Type B pancreatic cell (in vitro differentiated cells): ENCODE data around the gene WDR1. TPM values are rescaled to one million over a fixed set of nuclear protein-coding genes. Genes with fewer than 3 reads are reported as not detected.

Experiments
- DNase-seq: peaks from one replicate; pipeline ENCODE4 v3.0.0; 2021; ENCODE audit warnings: mixed read lengths; ENCODE audit not compliant: unreplicated experiment; ENCODE audit errors: extremely low spot score
- H3K27ac Mint-ChIP-seq: 2 replicates; pipeline ENCODE4 v1.8.0; 2021; ENCODE audit warnings: mild to moderate bottlenecking, mixed read lengths
- H3K27me3 Mint-ChIP-seq: 2 replicates; pipeline ENCODE4 v1.8.0; 2021; ENCODE audit warnings: mixed read lengths
- H3K36me3 Mint-ChIP-seq: 2 replicates; pipeline ENCODE4 v1.8.0; 2021; ENCODE audit warnings: mixed read lengths
- H3K4me1 Mint-ChIP-seq: one replicate; pipeline ENCODE4 v1.8.0; 2021; ENCODE audit warnings: mixed read lengths; ENCODE audit not compliant: unreplicated experiment
- H3K4me3 Mint-ChIP-seq: 2 replicates; pipeline ENCODE4 v1.8.0; 2021; ENCODE audit warnings: mild to moderate bottlenecking, mixed read lengths
- H3K9me3 Mint-ChIP-seq: 2 replicates; pipeline ENCODE4 v1.8.0; 2021; ENCODE audit warnings: mixed read lengths
- CTCF ChIP-seq: fragments of 200-600 bp; sonication (generic); conservative IDR thresholded peaks from 2 replicates; pipeline ENCODE4 v1.5.0; 2021; ENCODE audit warnings: antibody characterized with exemption, mild to moderate bottlenecking
- total RNA-seq: library from RNA; stranded (reverse); gene quantifications from 2 replicates; pipeline ENCODE4 v1.2.1, GENCODE V29; 2021; ENCODE audit warnings: low replicate concordance

Gene WDR1
- total RNA-seq, 1 donor from 2014 or later, result 227 TPM

- no peak for TF ChIP-seq CTCF
- Mint-ChIP-seq H3K27me3 (peaks cover 34% of the 10 kb centered on the region), H3K4me1 (no peaks in the 10 kb centered on the region), H3K27ac (no peak overlapping the region), H3K4me3 (no peak overlapping the region), H3K9me3 (no peaks in the 10 kb centered on the region), H3K36me3 (no peaks in the 10 kb centered on the region)
- DNase-seq, result no peak
These were observed 24.5 kb upstream of the WDR1 start for GRCh38 chr4:10140866-10141759.

GRCh38 chr4:10139518-10139917 lies 22.9 kb upstream of the WDR1 start:
- no peaks in the 10 kb centered on the region for H3K4me1 Mint-ChIP-seq
- H3K4me3 Mint-ChIP-seq, result no peak overlapping the region
- H3K27me3 Mint-ChIP-seq, result peaks cover 31% of the 10 kb centered on the region
- no peaks in the 10 kb centered on the region for H3K9me3 Mint-ChIP-seq
- no peaks in the 10 kb centered on the region for H3K36me3 Mint-ChIP-seq
- DNase-seq, result no peak
- H3K27ac Mint-ChIP-seq, result no peak overlapping the region
- no peak for TF ChIP-seq CTCF

- H3K27ac Mint-ChIP-seq, result no peak overlapping the region
- no peaks in the 10 kb centered on the region for H3K4me1 Mint-ChIP-seq
- no peaks in the 10 kb centered on the region for H3K9me3 Mint-ChIP-seq
- TF ChIP-seq CTCF, result no peak
- DNase-seq, result no peak
- no peaks in the 10 kb centered on the region for H3K36me3 Mint-ChIP-seq
- H3K27me3 Mint-ChIP-seq, result peaks cover 12% of the 10 kb centered on the region
- H3K4me3 Mint-ChIP-seq, result no peak overlapping the region
These were observed 18.7 kb upstream of the WDR1 start for GRCh38 chr4:10135260-10135659.

GRCh38 chr4:10134141-10134540 lies 17.5 kb upstream of the WDR1 start:
- Mint-ChIP-seq H3K27ac (no peak overlapping the region), H3K4me3 (no peak overlapping the region), H3K27me3 (peaks cover 12% of the 10 kb centered on the region), H3K36me3 (no peaks in the 10 kb centered on the region), H3K9me3 (no peaks in the 10 kb centered on the region), H3K4me1 (no peaks in the 10 kb centered on the region)
- no peak for TF ChIP-seq CTCF
- DNase-seq, result no peak

GRCh38 chr4:10131202-10131601 lies 14.6 kb upstream of the WDR1 start:
- TF ChIP-seq CTCF, result no peak
- H3K9me3 Mint-ChIP-seq, result no peaks in the 10 kb centered on the region
- H3K27me3 Mint-ChIP-seq, result peaks cover 11% of the 10 kb centered on the region
- H3K4me1 Mint-ChIP-seq, result no peaks in the 10 kb centered on the region
- no peaks in the 10 kb centered on the region for H3K36me3 Mint-ChIP-seq
- DNase-seq, result no peak
- no peak overlapping the region for H3K27ac Mint-ChIP-seq
- no peak overlapping the region for H3K4me3 Mint-ChIP-seq
